IPS DF 6.9 (cell line): ENCODE measurements around the gene NHERF1.

Experiments
- DNase-seq: peaks from one replicate; pipeline ENCODE4 v3.0.0-alpha.2; 2013; ENCODE audit warnings: low read depth, low spot score
- H3K27ac ChIP-seq: one replicate; pipeline ENCODE4 v1.5.1; 2013; ENCODE audit warnings: low read length, control low read depth
- H3K27me3 ChIP-seq: 2 replicates; pipeline ENCODE4 v1.6.1; 2013; ENCODE audit warnings: mild to moderate bottlenecking, low read length; ENCODE audit not compliant: control insufficient read depth, insufficient read depth
- H3K36me3 ChIP-seq: 2 replicates; pipeline ENCODE4 v1.6.1; 2013; ENCODE audit warnings: low read length; ENCODE audit not compliant: control insufficient read depth, insufficient read depth
- H3K4me1 ChIP-seq: 2 replicates; pipeline ENCODE4 v1.6.1; 2013; ENCODE audit warnings: low read length; ENCODE audit not compliant: control insufficient read depth, insufficient read depth
- H3K4me3 ChIP-seq: 2 replicates; pipeline ENCODE4 v1.5.1; 2013; ENCODE audit warnings: mild to moderate bottlenecking, low read length
- H3K9me3 ChIP-seq: 2 replicates; pipeline ENCODE4 v1.6.1; 2013; ENCODE audit warnings: low read length, inconsistent platforms; ENCODE audit not compliant: control insufficient read depth, insufficient read depth
- WGBS: extraction: QIAGEN DNeasy Blood & Tissue Kit; methylation state at CpG from one replicate; pipeline ENCODE4 v1.1.7; 2013; ENCODE audit warnings: mixed read lengths, missing lambda C conversion rate; ENCODE audit not compliant: insufficient read length, insufficient coverage; 5-methylcytosine and 5-hydroxymethylcytosine counted together

NHERF1 gene

DNA sequence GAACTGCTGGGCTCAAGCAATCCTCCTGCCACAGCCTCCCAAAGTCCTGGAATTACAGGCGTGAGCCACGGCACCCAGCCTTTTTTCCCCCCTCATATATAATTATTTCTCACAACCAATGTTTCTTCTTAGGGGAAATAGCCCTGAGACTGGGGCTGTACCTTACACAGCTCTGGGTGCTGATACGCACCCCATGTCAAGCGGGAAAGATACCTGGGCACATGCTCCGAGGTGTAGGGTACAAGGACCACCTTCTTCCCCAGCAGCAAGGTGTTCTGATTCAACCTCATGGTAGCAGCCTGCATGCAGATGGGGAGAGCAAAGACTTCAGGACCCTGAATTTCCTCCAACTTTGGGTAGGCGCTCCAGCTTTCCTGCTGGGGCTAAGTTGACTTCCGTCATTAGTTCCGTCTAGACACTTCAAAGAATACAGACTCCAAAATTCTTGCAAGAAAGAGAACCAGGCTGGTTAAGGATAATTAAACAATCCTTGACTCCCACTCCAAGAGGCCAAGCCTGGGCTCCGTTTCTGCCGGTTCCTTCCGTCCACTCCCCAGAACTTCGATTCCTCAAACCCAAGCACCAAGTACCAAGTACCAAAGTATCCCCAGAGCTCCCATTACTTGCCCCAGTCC, 27.1 kb downstream of the NHERF1 start:
- Histone ChIP-seq H3K36me3 (peaks cover 16% of the 10 kb centered on the region), H3K27me3 (no peaks in the 10 kb centered on the region), H3K4me3 (peak overlapping the region; percentile 68; the same call in 1 of the 2 replicates), H3K4me1 (0 out of 2 replicates have a peak, but pooled peaks cover under 1% of the 10 kb centered on the region), H3K27ac (no peak overlapping the region), H3K9me3 (no peaks in the 10 kb centered on the region)
- DNase-seq: no peak
- WGBS: no CpG with 5 or more reads among the region's 12 CpGs

DNA sequence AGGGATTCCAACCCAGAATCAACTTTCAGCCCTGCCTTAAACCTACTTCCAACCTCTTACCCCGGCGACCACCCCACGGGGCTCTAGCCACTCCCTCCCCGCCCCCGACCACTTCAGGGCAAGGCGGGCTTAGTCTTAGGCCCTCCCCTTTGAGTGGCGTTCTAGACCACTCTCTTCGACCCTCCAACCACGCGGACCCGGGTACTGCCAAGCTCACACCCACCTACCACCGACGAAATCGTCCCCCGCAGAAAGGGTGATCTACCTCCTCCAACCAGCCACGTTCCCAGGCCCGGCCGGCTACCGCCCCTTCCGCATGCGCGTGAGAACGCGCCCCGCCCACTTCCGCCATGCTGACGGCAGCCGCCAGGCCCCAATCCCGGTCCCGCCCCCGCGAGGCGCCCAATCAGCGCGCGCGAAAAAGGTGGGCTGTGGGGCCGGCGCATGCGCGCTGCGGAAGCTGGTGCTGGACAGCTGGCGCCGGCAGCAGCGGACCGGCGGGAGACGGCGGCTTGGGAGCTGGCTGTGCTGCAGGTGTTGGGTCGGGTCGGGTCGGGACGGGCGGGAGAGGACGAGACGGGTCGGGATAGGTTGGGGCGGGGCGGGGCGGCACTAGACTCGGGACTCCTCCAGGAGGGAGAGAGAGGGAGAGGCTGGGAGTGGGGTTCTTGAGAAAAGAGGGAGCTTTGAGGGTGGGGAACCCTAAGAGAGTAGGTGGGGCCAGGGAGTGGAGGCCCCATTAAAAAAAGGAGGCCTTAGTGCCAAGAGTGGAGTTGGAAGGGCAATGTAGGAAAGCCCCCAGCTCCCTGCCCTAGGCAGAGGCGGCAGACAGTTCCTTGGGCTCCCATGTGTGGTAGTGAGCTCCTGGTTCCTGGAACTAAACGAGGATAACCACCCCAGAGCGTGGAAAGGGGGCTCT, 27.9 kb downstream of the NHERF1 start, which contains the start of gene NAT9:
TSS of gene NAT9 (minus strand) at position 302 of the 919 bp plus-strand sequence. CDS start 647 bp downstream, outside the sequence.
- H3K27ac ChIP-seq: no peak within 1 kb of the TSS
- no CpG with 5 or more reads among the region's 64 CpGs for WGBS
- H3K4me1 ChIP-seq: no peaks in the 10 kb centered on the region
- no peaks in the 10 kb centered on the region for H3K9me3 ChIP-seq
- H3K27me3 ChIP-seq: no peaks in the 10 kb centered on the region
- peak within 1 kb of the TSS; percentile 68 for H3K4me3 ChIP-seq
- peaks cover 15% of the 10 kb centered on the region for H3K36me3 ChIP-seq
- DNase-seq: peak; percentile 93

DNA sequence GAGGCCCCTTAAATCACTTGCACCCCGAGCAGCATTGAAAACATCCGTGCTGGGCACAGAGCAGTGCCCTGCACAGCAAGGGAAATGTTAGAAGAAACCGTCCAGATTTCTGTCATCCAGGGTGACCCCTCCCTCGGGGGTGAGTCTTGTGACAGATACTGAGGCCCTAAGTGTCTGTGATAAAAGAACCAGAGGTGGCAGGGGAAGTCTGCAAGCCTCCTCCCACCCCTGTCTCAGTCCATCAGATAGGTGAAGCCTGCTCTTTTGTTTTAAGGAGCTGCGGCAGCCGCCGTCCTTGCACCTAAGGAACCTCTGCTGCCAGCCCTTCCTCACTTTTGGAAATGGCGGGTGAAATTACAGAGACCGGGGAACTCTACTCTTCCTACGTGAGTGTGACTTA, 28.6 kb downstream of the NHERF1 start:
- no peak for DNase-seq
- H3K27ac ChIP-seq: no peak overlapping the region
- no peaks in the 10 kb centered on the region for H3K4me1 ChIP-seq
- no peaks in the 10 kb centered on the region for H3K27me3 ChIP-seq
- WGBS: no CpG with 5 or more reads among the region's 10 CpGs
- H3K4me3 ChIP-seq: peak overlapping the region; percentile 65; the same call in 1 of the 2 replicates
- H3K36me3 ChIP-seq: peaks cover 10% of the 10 kb centered on the region
- no peaks in the 10 kb centered on the region for H3K9me3 ChIP-seq

DNA sequence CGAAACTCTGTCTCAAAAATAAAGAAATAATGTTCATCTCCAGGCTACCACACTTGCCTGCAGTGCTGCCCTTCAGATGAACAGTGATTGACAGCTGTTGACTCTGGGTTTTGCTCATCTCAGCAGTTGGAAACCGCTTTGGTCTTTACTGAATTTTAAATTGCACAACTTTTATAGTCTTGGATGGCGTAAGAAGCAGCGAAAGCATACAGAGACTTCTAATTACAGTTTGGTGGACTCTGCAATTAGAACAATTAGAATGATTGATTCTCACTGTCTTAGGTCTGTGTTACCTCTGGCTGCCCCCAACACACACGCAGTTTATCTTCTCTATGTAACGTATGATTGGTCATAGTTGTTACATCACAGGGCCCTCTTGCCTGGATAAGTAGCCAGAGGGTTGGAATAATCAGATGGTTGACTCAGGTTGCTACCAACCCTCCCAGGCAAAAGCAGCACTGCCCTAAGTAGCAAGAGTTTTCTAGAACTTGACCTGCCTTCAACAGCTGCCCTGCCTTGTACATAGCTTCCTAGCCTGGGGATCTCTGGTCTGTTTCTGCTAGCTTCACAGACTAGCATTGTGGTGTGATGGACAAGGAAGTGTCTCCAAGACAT, 29.6 kb downstream of the NHERF1 start:
- no peak for DNase-seq

GRCh38 chr17:74778960-74779359, 30.5 kb downstream of the NHERF1 start:
- Histone ChIP-seq H3K27me3 (no peaks in the 10 kb centered on the region), H3K36me3 (no peaks in the 10 kb centered on the region), H3K27ac (no peak overlapping the region), H3K9me3 (no peaks in the 10 kb centered on the region), H3K4me1 (no peaks in the 10 kb centered on the region), H3K4me3 (no peak overlapping the region)
- no CpG with 5 or more reads among the region's 5 CpGs for WGBS
- DNase-seq: no peak

More for the DNA sequence above, 29.6 kb downstream of the NHERF1 start:
- Histone ChIP-seq H3K27ac (no peak overlapping the region), H3K36me3 (peaks cover 5% of the 10 kb centered on the region; the same call in 1 of the 2 replicates), H3K4me1 (no peaks in the 10 kb centered on the region), H3K4me3 (no peak overlapping the region), H3K9me3 (no peaks in the 10 kb centered on the region), H3K27me3 (no peaks in the 10 kb centered on the region)
- no CpG with 5 or more reads among the region's 6 CpGs for WGBS

GRCh38 chr17:74779501-74779900, 31.1 kb downstream of the NHERF1 start:
- Histone ChIP-seq H3K27me3 (no peaks in the 10 kb centered on the region), H3K9me3 (no peaks in the 10 kb centered on the region), H3K4me1 (no peaks in the 10 kb centered on the region), H3K36me3 (no peaks in the 10 kb centered on the region), H3K4me3 (no peak overlapping the region), H3K27ac (no peak overlapping the region)
- no CpG with 5 or more reads among the region's 8 CpGs for WGBS
- no peak for DNase-seq

GRCh38 chr17:74779948-74780400, 31.5 kb downstream of the NHERF1 start:
- Histone ChIP-seq H3K36me3 (no peaks in the 10 kb centered on the region), H3K4me3 (no peak overlapping the region), H3K4me1 (no peaks in the 10 kb centered on the region), H3K9me3 (no peaks in the 10 kb centered on the region), H3K27ac (no peak overlapping the region), H3K27me3 (no peaks in the 10 kb centered on the region)
- no CpG with 5 or more reads among the region's 11 CpGs for WGBS
- no peak for DNase-seq

DNA sequence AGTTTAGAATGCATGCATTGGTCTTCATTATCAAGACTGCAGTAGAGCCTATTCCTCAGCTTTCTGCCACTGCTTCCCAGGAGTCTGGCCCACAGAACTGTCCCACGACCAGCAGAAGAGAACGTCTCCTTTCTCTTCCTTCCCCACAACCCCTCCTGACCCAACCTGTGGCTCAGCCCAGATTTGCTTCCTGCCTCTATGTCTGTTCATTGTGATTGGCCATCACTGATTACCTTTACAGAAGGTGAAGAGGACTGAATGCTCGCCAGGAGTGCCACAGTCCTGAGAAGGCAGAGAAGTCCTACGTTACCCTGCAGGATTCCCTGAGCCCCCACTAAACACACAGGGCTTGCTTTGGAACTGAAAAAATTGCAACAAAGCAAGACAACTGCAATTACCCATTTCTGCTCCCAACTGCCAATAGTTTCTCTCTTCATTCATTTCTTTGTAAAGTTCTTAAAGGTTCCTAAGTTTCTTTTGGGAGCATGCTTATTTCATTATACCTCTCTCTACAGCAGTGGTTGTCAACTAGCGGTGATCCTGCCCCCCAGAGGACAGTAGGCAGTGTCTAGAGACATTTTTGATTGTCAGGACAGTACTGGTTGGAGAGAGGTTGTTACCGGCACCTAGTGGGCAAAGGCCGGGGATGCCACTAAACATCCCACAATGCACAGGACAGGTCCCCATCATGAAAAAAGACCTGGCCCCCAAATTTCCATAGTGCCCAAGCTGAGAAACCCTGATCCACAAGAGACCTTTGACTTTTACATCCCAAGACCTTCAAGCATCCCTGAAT, 32.2 kb downstream of the NHERF1 start:
- peak; percentile 22 for DNase-seq
- H3K27ac ChIP-seq: no peak overlapping the region
- H3K36me3 ChIP-seq: no peaks in the 10 kb centered on the region
- no peaks in the 10 kb centered on the region for H3K9me3 ChIP-seq
- H3K4me3 ChIP-seq: no peak overlapping the region
- no CpG with 5 or more reads among the region's 7 CpGs for WGBS
- no peaks in the 10 kb centered on the region for H3K4me1 ChIP-seq
- no peaks in the 10 kb centered on the region for H3K27me3 ChIP-seq

DNA sequence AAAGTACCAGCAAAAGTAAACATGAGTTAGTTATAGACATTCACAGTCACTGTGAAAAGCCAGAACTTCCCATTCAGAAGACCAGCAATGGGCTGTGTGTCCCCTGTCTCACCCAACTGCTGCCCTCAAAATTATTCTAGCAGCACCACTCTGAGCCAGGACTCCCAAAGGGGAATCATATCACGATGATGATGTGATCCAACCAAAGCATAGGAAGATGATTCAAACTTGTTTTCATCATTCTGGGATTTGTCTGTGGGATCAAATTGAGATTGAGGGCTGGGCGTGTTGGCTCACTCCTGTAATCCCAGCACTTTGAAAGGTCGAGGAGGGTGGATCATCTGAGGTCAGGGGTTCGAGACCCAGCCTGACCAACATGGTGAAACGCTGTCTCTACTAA, 34.1 kb downstream of the NHERF1 start:
- Histone ChIP-seq H3K27ac (no peak overlapping the region), H3K27me3 (no peaks in the 10 kb centered on the region), H3K4me3 (no peak overlapping the region), H3K36me3 (no peaks in the 10 kb centered on the region), H3K4me1 (no peaks in the 10 kb centered on the region), H3K9me3 (no peaks in the 10 kb centered on the region)
- no CpG with 5 or more reads among the region's 5 CpGs for WGBS
- DNase-seq: no peak
